Measurements from ENCODE around the gene SVIL.

DNA sequence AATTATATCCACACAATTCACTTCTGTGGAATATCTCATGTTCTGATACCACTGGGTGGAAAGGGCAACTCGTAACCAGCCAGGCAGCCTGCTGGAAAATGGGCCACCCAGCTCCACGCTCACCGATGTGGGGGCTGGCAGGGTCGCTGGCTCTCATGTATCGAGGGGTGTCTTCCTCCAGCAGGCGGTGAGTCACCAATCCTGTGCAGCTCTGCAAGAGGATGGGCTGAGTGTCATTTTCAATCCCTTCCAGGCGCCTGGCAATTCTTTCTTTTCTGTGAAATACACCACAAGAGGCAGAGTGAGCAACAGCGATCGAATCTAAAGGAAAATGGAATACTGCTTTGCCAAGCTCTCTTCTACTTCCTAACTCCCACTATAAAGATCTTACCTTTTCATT is 80.1 kb downstream of the SVIL start:
- TF ChIP-seq EZH2 (IDR thresholded peaks at IDR 0.05; ENCODE audit: borderline replicate concordance, low read length) (no peak), CTCF (IDR thresholded peaks at IDR 0.05; ENCODE audit: low read length) (no peak)

All from OCI-LY1 (cell line).